ENCODE measurements around the gene ANGPT4. TPM values are rescaled to one million over a fixed set of nuclear protein-coding genes. Genes with fewer than 3 reads are reported as not detected.

ANGPT4 gene
- total RNA-seq, 1 experiment from 2014 or later, result not detected

DNA sequence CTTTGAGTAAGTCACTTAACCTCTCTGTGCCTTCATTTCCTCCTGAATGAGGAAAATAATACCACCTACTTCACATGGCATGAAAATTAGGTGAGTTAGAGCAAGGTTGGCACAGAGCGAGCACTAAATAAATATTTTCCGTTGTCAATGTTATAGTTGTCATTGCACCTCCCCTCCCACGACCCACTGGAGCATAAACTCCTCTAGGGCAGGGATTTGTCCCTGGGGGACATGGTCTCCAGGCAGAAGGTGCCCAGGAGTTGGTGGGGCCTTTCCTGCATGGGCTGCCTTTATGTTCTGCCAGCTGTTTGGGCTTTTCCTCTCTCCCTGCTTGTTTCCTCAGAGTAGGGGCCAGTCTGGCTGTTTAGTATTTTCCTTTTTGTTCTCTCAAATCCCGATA is 1.3 kb upstream of the ANGPT4 start:
- intact Hi-C loops (cut with micrococcal nuclease; ENCODE audit: unreplicated experiment) (no loop called here), in situ Hi-C loops (cut with HindIII; ENCODE audit: low pct_unique_long_range_greater_than_20kb, low sequenced_read_pairs) (no loop called here)
- no peaks in the 10 kb centered on the region for H3K9me3 ChIP-seq (ENCODE audit: control insufficient read depth, insufficient read depth, low read depth, low read length)
- DNase-seq (ENCODE audit: low read depth, low spot score) (no peak), ATAC-seq (no peak)
- CTCF ChIA-PET, result no interaction called here
- H3K4me3 ChIP-seq (ENCODE audit: low read depth in 2 of 2, low read length in 2 of 2), result no peak overlapping the region
- no peak for TF ChIP-seq TCF7L2 (IDR thresholded peaks at IDR 0.05; ENCODE audit: low read depth, low read length)
- TF ChIP-seq SIN3A (IDR thresholded peaks at IDR 0.05; ENCODE audit: borderline replicate concordance, insufficient read depth, low read depth, low read length), result no peak
- no peak for TF ChIP-seq POLR2AphosphoS5 (IDR thresholded peaks at IDR 0.05; ENCODE audit: low read depth, low read length)
- TF ChIP-seq, protein P1, sequence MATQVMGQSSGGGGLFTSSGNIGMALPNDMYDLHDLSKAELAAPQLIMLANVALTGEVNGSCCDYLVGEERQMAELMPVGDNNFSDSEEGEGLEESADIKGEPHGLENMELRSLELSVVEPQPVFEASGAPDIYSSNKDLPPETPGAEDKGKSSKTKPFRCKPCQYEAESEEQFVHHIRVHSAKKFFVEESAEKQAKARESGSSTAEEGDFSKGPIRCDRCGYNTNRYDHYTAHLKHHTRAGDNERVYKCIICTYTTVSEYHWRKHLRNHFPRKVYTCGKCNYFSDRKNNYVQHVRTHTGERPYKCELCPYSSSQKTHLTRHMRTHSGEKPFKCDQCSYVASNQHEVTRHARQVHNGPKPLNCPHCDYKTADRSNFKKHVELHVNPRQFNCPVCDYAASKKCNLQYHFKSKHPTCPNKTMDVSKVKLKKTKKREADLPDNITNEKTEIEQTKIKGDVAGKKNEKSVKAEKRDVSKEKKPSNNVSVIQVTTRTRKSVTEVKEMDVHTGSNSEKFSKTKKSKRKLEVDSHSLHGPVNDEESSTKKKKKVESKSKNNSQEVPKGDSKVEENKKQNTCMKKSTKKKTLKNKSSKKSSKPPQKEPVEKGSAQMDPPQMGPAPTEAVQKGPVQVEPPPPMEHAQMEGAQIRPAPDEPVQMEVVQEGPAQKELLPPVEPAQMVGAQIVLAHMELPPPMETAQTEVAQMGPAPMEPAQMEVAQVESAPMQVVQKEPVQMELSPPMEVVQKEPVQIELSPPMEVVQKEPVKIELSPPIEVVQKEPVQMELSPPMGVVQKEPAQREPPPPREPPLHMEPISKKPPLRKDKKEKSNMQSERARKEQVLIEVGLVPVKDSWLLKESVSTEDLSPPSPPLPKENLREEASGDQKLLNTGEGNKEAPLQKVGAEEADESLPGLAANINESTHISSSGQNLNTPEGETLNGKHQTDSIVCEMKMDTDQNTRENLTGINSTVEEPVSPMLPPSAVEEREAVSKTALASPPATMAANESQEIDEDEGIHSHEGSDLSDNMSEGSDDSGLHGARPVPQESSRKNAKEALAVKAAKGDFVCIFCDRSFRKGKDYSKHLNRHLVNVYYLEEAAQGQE (IDR thresholded peaks at IDR 0.05; ENCODE audit: insufficient read depth in 1 of 2, low read depth in 2 of 2, low read length in 1 of 2), result no peak
- TF ChIP-seq, protein P2, sequence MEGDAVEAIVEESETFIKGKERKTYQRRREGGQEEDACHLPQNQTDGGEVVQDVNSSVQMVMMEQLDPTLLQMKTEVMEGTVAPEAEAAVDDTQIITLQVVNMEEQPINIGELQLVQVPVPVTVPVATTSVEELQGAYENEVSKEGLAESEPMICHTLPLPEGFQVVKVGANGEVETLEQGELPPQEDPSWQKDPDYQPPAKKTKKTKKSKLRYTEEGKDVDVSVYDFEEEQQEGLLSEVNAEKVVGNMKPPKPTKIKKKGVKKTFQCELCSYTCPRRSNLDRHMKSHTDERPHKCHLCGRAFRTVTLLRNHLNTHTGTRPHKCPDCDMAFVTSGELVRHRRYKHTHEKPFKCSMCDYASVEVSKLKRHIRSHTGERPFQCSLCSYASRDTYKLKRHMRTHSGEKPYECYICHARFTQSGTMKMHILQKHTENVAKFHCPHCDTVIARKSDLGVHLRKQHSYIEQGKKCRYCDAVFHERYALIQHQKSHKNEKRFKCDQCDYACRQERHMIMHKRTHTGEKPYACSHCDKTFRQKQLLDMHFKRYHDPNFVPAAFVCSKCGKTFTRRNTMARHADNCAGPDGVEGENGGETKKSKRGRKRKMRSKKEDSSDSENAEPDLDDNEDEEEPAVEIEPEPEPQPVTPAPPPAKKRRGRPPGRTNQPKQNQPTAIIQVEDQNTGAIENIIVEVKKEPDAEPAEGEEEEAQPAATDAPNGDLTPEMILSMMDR (IDR thresholded peaks at IDR 0.05), result no peak
- H3K27me3 ChIP-seq (ENCODE audit: control insufficient read depth, insufficient read depth, low read length), result no peaks in the 10 kb centered on the region
- H3K4me1 ChIP-seq (ENCODE audit: control insufficient read depth, insufficient read depth, low read length), result no peaks in the 10 kb centered on the region
- BruUV-seq (replicated peaks), result no TSS peak
- POLR2A ChIA-PET, result no interaction called here
- no peak overlapping the region for H3K27ac ChIP-seq (ENCODE audit: low read length)
- no peaks in the 10 kb centered on the region for H3K36me3 ChIP-seq (ENCODE audit: control insufficient read depth, insufficient read depth, low read length)

DNA sequence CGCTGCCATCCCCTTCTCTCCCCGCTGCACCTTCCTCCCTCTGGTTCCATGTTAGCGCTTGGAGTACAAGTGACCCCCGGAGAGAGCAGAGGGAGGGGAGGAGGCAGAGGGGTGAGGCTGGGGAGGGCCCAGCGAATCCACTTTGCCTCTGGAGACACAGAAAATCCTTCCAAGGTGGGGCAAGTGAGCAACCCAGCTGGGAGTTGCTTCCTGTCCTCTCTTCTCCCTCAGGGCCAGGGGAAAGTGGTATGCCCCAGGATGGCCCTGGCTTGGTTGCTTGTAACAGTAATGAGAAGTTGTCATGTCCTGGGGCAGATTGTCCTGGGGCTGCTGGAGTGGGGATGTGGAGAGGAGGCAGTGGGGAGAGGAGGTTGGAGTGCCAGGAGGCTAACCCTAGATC is 691 bp upstream of the ANGPT4 start:
- in situ Hi-C loops (cut with HindIII; ENCODE audit: low pct_unique_long_range_greater_than_20kb, low sequenced_read_pairs) (no loop called here), intact Hi-C loops (cut with micrococcal nuclease; ENCODE audit: unreplicated experiment) (no loop called here)
- Histone ChIP-seq H3K27ac (ENCODE audit: low read length) (no peak overlapping the region), H3K4me1 (ENCODE audit: control insufficient read depth, insufficient read depth, low read length) (no peaks in the 10 kb centered on the region), H3K27me3 (ENCODE audit: control insufficient read depth, insufficient read depth, low read length) (no peaks in the 10 kb centered on the region), H3K9me3 (ENCODE audit: control insufficient read depth, insufficient read depth, low read depth, low read length) (no peaks in the 10 kb centered on the region), H3K36me3 (ENCODE audit: control insufficient read depth, insufficient read depth, low read length) (no peaks in the 10 kb centered on the region), H3K4me3 (ENCODE audit: low read depth in 2 of 2, low read length in 2 of 2) (no peak overlapping the region)
- CTCF ChIA-PET, result interaction anchor here (0.5 to 0.7 kb wide), 2 partner anchors 98 to 170 kb away, joined by 3 read pairs; no protein-coding TSS in a partner anchor
- no TSS peak for BruUV-seq (replicated peaks)
- TF ChIP-seq, protein P2 (IDR thresholded peaks at IDR 0.05), result no peak
- TF ChIP-seq, protein P1 (IDR thresholded peaks at IDR 0.05; ENCODE audit: insufficient read depth in 1 of 2, low read depth in 2 of 2, low read length in 1 of 2), result no peak
- no peak for ATAC-seq
- no peak for DNase-seq (ENCODE audit: low read depth, low spot score)
- POLR2A ChIA-PET, result no interaction called here
